Endodermal cell (in vitro differentiated cells): ENCODE data around the gene MST1. TPM values are rescaled to one million over a fixed set of nuclear protein-coding genes. Genes with fewer than 3 reads are reported as not detected.

ENCODE experiments used
- DNase-seq: peaks from one replicate; pipeline ENCODE4 v3.0.0-alpha.2; 2017
- H3K27ac ChIP-seq: 2 replicates; pipeline ENCODE4 v1.5.1; 2013; ENCODE audit warnings: mild to moderate bottlenecking, low read depth, low read length, moderate library complexity
- H3K27me3 ChIP-seq: 2 replicates; pipeline ENCODE4 v1.6.1; 2013; ENCODE audit warnings: mild to moderate bottlenecking, low read length, moderate library complexity; ENCODE audit not compliant: insufficient read depth, control insufficient read depth, poor library complexity, severe bottlenecking
- H3K36me3 ChIP-seq: 2 replicates; pipeline ENCODE4 v1.7.0; 2013; ENCODE audit warnings: mild to moderate bottlenecking, low read length, moderate library complexity; ENCODE audit not compliant: control insufficient read depth, insufficient read depth
- H3K4me1 ChIP-seq: one replicate; pipeline ENCODE4 v1.7.0; 2013; ENCODE audit warnings: low read length; ENCODE audit not compliant: control insufficient read depth, insufficient read depth
- H3K4me3 ChIP-seq: 2 replicates; pipeline ENCODE4 v1.5.1; 2013; ENCODE audit warnings: mild to moderate bottlenecking, low read length, moderate library complexity
- H3K9ac ChIP-seq: 2 replicates; pipeline ENCODE4 v1.6.1; 2013; ENCODE audit warnings: mild to moderate bottlenecking, low read length, moderate library complexity; ENCODE audit not compliant: poor library complexity, severe bottlenecking; ENCODE audit errors: extremely low read depth
- H3K9me3 ChIP-seq: 2 replicates; pipeline ENCODE4 v1.6.1; 2013; ENCODE audit warnings: mild to moderate bottlenecking, low read length, moderate library complexity; ENCODE audit not compliant: control insufficient read depth
- H3K27ac Mint-ChIP-seq: 2 replicates; pipeline ENCODE4 v1.8.0; 2020; ENCODE audit warnings: mixed read lengths
- H3K27me3 Mint-ChIP-seq: 2 replicates; pipeline ENCODE4 v1.8.0; 2021; ENCODE audit warnings: mild to moderate bottlenecking, mixed read lengths; ENCODE audit not compliant: insufficient read depth
- H3K36me3 Mint-ChIP-seq: 2 replicates; pipeline ENCODE4 v1.8.0; 2020; ENCODE audit warnings: low read depth, mixed read lengths
- H3K4me1 Mint-ChIP-seq: 2 replicates; pipeline ENCODE4 v1.8.0; 2020; ENCODE audit warnings: mixed read lengths
- H3K4me3 Mint-ChIP-seq: 2 replicates; pipeline ENCODE4 v1.8.0; 2020; ENCODE audit warnings: mild to moderate bottlenecking, moderate library complexity, mixed read lengths
- H3K9me3 Mint-ChIP-seq: 2 replicates; pipeline ENCODE4 v1.8.0; 2020; ENCODE audit warnings: mild to moderate bottlenecking, mixed read lengths
- CTCF ChIP-seq: fragments of 200-600 bp; sonication (generic); conservative IDR thresholded peaks from 2 replicates; pipeline ENCODE4 v1.5.0; 2021; ENCODE audit warnings: antibody characterized with exemption, mild to moderate bottlenecking
- WGBS, 2 experiments: methylation state at CpG; one replicate each; pipeline versions ENCODE4 v1.1.5 to v1.1.7; 2013; ENCODE audit warnings: missing lambda C conversion rate in 2 of 2, mixed read lengths in 1 of 2; ENCODE audit not compliant: insufficient coverage in 1 of 2, insufficient read length in 1 of 2; 5-methylcytosine and 5-hydroxymethylcytosine counted together
- total RNA-seq, 2 donors: library from RNA; stranded (reverse); fragmentation: NEBNext Ultra II Directional in 1 of 2; extraction: Animal tissue kit (Norgen Biotek cat#: 25700) in 1 of 2; gene quantifications; 2 replicates in 1 of 2; 3 replicates in 1 of 2; pipeline ENCODE4 v1.2.1, GENCODE V29; 2021

MST1 gene
- total RNA-seq, 2 donors from 2014 or later, result 30.8 to 35.5 TPM

- no peak overlapping the region for H3K4me3 ChIP-seq
- Mint-ChIP-seq H3K9me3 (no peaks in the 10 kb centered on the region), H3K27me3 (no peaks in the 10 kb centered on the region), H3K36me3 (no peaks in the 10 kb centered on the region), H3K27ac (no peak overlapping the region), H3K4me1 (no peaks in the 10 kb centered on the region), H3K4me3 (no peak overlapping the region)
- H3K27me3 ChIP-seq, result no peaks in the 10 kb centered on the region
- no peak for DNase-seq
- H3K4me1 ChIP-seq, result no peaks in the 10 kb centered on the region
- TF ChIP-seq CTCF, result no peak
- no peak overlapping the region for H3K27ac ChIP-seq
- no peaks in the 10 kb centered on the region for H3K36me3 ChIP-seq
- WGBS, 2 experiments, result 91% methylated on average over 8 to 14 of the region's 14 CpGs
- no peak overlapping the region for H3K9ac ChIP-seq
- no peaks in the 10 kb centered on the region for H3K9me3 ChIP-seq
These were observed 28.0 kb downstream of the MST1 start for GRCh38 chr3:49661281-49661680.

- Histone ChIP-seq H3K4me3 (no peak overlapping the region), H3K9me3 (no peaks in the 10 kb centered on the region), H3K4me1 (no peaks in the 10 kb centered on the region), H3K9ac (no peak overlapping the region), H3K27me3 (no peaks in the 10 kb centered on the region), H3K27ac (no peak overlapping the region), H3K36me3 (no peaks in the 10 kb centered on the region)
- no peaks in the 10 kb centered on the region for H3K36me3 Mint-ChIP-seq
- H3K4me3 Mint-ChIP-seq, result no peak overlapping the region
- H3K4me1 Mint-ChIP-seq, result no peaks in the 10 kb centered on the region
- no peak overlapping the region for H3K27ac Mint-ChIP-seq
- 88% methylated on average over 4 of the region's 4 CpGs for WGBS, 2 experiments
- no peaks in the 10 kb centered on the region for H3K9me3 Mint-ChIP-seq
- TF ChIP-seq CTCF, result no peak
- H3K27me3 Mint-ChIP-seq, result no peaks in the 10 kb centered on the region
- DNase-seq, result no peak
These were observed 29.5 kb downstream of the MST1 start for GRCh38 chr3:49659756-49660155.

DNA sequence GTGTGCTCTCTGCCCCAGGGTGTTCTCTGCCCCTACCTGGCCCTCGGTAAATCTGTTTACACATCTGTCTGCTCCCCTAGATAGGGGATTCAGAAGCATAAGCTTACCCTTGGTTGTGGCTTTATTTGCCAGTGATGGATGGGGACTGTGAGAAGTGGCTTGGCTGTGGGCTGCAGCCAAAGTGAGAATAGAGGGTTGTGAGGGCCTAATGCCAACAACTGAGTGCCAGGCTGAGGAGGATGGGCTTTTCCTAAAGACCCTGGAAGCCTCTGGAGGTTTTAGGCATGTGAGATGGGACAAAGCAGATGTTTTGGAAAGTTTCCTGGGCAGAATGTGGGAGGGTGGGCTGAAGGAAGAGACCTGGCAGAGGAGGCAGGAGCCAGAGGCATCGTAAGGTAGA, 30.6 kb downstream of the MST1 start:
- Histone ChIP-seq H3K27me3 (no peaks in the 10 kb centered on the region), H3K9ac (no peak overlapping the region), H3K36me3 (no peaks in the 10 kb centered on the region), H3K9me3 (no peaks in the 10 kb centered on the region), H3K27ac (no peak overlapping the region), H3K4me1 (no peaks in the 10 kb centered on the region), H3K4me3 (no peak overlapping the region)
- H3K4me3 Mint-ChIP-seq, result no peak overlapping the region
- TF ChIP-seq CTCF, result no peak
- WGBS, 2 experiments, result 83 to 84% methylated on average over 1 to 2 of the region's 2 CpGs
- no peak overlapping the region for H3K27ac Mint-ChIP-seq
- H3K36me3 Mint-ChIP-seq, result no peaks in the 10 kb centered on the region
- DNase-seq, result no peak
- no peaks in the 10 kb centered on the region for H3K9me3 Mint-ChIP-seq
- H3K27me3 Mint-ChIP-seq, result no peaks in the 10 kb centered on the region
- no peaks in the 10 kb centered on the region for H3K4me1 Mint-ChIP-seq
